Natural killer cell (primary cell): ENCODE measurements around the gene DTX3. TPM values are rescaled to one million over a fixed set of nuclear protein-coding genes. Genes with fewer than 3 reads are reported as not detected.
"Not testable (repeated sequence)": the region's sequence is repeated elsewhere in the genome, so short reads cannot be mapped to it uniquely, and the experiment has no call there.

Source experiments
- ATAC-seq, 3 donors: fragments of 150-1000 bp in 2 of 3; fragments of 200-7000 bp in 1 of 3; cut with Tn5 transposase; 1 replicate in 1 of 3; 2 replicates in 2 of 3; pipeline ENCODE4 v1.10.0; 2021; ENCODE audit warnings: mild to moderate bottlenecking in 2 of 3, moderate library complexity in 2 of 3
- DNase-seq, 2 donors: peaks; one replicate each; pipeline versions ENCODE4 v3.0.0 to v3.0.0-alpha.2; 2013 to 2021; ENCODE audit warnings: mixed read lengths in 1 of 2
- H3K27ac ChIP-seq: one replicate; pipeline ENCODE4 v1.5.1; 2013; ENCODE audit warnings: mild to moderate bottlenecking, low read length
- H3K27me3 ChIP-seq: one replicate; pipeline ENCODE4 v1.6.1; 2013; ENCODE audit warnings: low read length; ENCODE audit not compliant: control insufficient read depth, insufficient read depth
- H3K36me3 ChIP-seq: one replicate; pipeline ENCODE4 v1.6.1; 2013; ENCODE audit warnings: low read length; ENCODE audit not compliant: control insufficient read depth, insufficient read depth
- H3K4me1 ChIP-seq: one replicate; pipeline ENCODE4 v1.6.1; 2013; ENCODE audit warnings: low read length; ENCODE audit not compliant: control insufficient read depth, insufficient read depth
- H3K4me3 ChIP-seq: one replicate; pipeline ENCODE4 v1.5.1; 2013; ENCODE audit warnings: low read length
- H3K9me3 ChIP-seq: one replicate; pipeline ENCODE4 v1.6.1; 2013; ENCODE audit warnings: low read length; ENCODE audit not compliant: control insufficient read depth, insufficient read depth
- H3K27ac Mint-ChIP-seq, 2 donors: one replicate each; pipeline ENCODE4 v1.8.0; 2022; ENCODE audit warnings: mild to moderate bottlenecking in 2 of 2, mixed read lengths in 2 of 2, moderate library complexity in 1 of 2
- H3K27me3 Mint-ChIP-seq, 2 donors: one replicate each; pipeline ENCODE4 v1.8.0; 2022; ENCODE audit warnings: low read depth in 2 of 2, mixed read lengths in 2 of 2
- H3K36me3 Mint-ChIP-seq: one replicate; pipeline ENCODE4 v1.8.0; 2022; ENCODE audit warnings: mixed read lengths
- H3K4me1 Mint-ChIP-seq, 2 donors: one replicate each; pipeline ENCODE4 v1.8.0; 2022; ENCODE audit warnings: mixed read lengths in 2 of 2
- H3K4me3 Mint-ChIP-seq: one replicate; pipeline ENCODE4 v1.8.0; 2022; ENCODE audit warnings: mild to moderate bottlenecking, moderate library complexity, mixed read lengths
- H3K9me3 Mint-ChIP-seq, 2 donors: one replicate each; pipeline ENCODE4 v1.8.0; 2022; ENCODE audit warnings: mixed read lengths in 2 of 2
- CTCF ChIP-seq: fragments of 200-600 bp; IDR thresholded peaks from one replicate; pipeline ENCODE4 v1.8.0; 2022; ENCODE audit warnings: antibody characterized with exemption
- WGBS: methylation state at CpG from one replicate; pipeline ENCODE4 v1.1.7; 2013; ENCODE audit warnings: missing lambda C conversion rate; ENCODE audit not compliant: insufficient coverage; 5-methylcytosine and 5-hydroxymethylcytosine counted together
- intact Hi-C: fragments of 100-400 bp; cut with micrococcal nuclease; formaldehyde crosslinking; loops from one replicate; pipeline ENCODE4 v1.14.2; 2022
- total RNA-seq, 4 donors: library from RNA; stranded (reverse); fragments of 120-200 nt in 1 of 4; gene quantifications; one replicate each; pipeline versions ENCODE4 v1.2.3 to v1.2.4, GENCODE V29; 2013 to 2022

Gene DTX3
- total RNA-seq, 3 donors from 2014 or later (not counting 1 experiment from before 2014, with no cell fraction given): 65.1 to 81.1 (median 77.0) TPM

- Histone ChIP-seq H3K27ac (no peak overlapping the region), H3K9me3 (no peaks in the 10 kb centered on the region), H3K27me3 (no peaks in the 10 kb centered on the region), H3K36me3 (no peaks in the 10 kb centered on the region), H3K4me1 (no peaks in the 10 kb centered on the region), H3K4me3 (no peak overlapping the region)
- Mint-ChIP-seq H3K27ac (no peak overlapping the region), H3K4me3 (no peak overlapping the region), H3K36me3 (no peaks in the 10 kb centered on the region), H3K4me1 (no peaks in the 10 kb centered on the region), H3K27me3 (peaks cover 12 to 19% of the 10 kb centered on the region in 2 donors), H3K9me3 (no peaks in the 10 kb centered on the region)
- DNase-seq (no peak), ATAC-seq (no peak)
- no peak for TF ChIP-seq CTCF
- WGBS: 89% methylated on average over 6 of the region's 6 CpGs
- intact Hi-C loops: no loop called here
Observed at GRCh38 chr12:57568838-57569237, 35.8 kb upstream of the DTX3 start.

- no peaks in the 10 kb centered on the region for H3K4me1 ChIP-seq
- no peak overlapping the region for H3K4me3 ChIP-seq
- ATAC-seq (no peak), DNase-seq (no peak)
- peaks cover 2 to 9% of the 10 kb centered on the region in 2 donors for H3K27me3 Mint-ChIP-seq
- no peak overlapping the region for H3K27ac ChIP-seq
- H3K27ac Mint-ChIP-seq: no peak overlapping the region
- H3K27me3 ChIP-seq: no peaks in the 10 kb centered on the region
- H3K36me3 Mint-ChIP-seq: no peaks in the 10 kb centered on the region
- no peak for TF ChIP-seq CTCF
- H3K9me3 ChIP-seq: no peaks in the 10 kb centered on the region
- no peak overlapping the region for H3K4me3 Mint-ChIP-seq
- H3K36me3 ChIP-seq: no peaks in the 10 kb centered on the region
- 93% methylated on average over 16 of the region's 18 CpGs for WGBS
- no peaks in the 10 kb centered on the region for H3K9me3 Mint-ChIP-seq
- intact Hi-C loops: no loop called here
- no peaks in the 10 kb centered on the region for H3K4me1 Mint-ChIP-seq
Observed at GRCh38 chr12:57569858-57570257, 34.8 kb upstream of the DTX3 start.

- H3K9me3 ChIP-seq, H3K36me3 ChIP-seq, H3K27ac ChIP-seq, H3K4me1 ChIP-seq, H3K9me3 Mint-ChIP-seq, ATAC-seq, DNase-seq, H3K27ac Mint-ChIP-seq, H3K4me3 Mint-ChIP-seq, H3K4me1 Mint-ChIP-seq, intact Hi-C loops, H3K27me3 Mint-ChIP-seq, H3K27me3 ChIP-seq, H3K36me3 Mint-ChIP-seq, H3K4me3 ChIP-seq: not testable (repeated sequence)
- 90% methylated on average over 9 of the region's 13 CpGs for WGBS
Observed at GRCh38 chr12:57570438-57570837, 34.2 kb upstream of the DTX3 start.

- ATAC-seq (no peak), DNase-seq (no peak)
- Mint-ChIP-seq H3K36me3 (no peaks in the 10 kb centered on the region), H3K4me3 (no peak overlapping the region), H3K27ac (no peak overlapping the region), H3K9me3 (no peaks in the 10 kb centered on the region), H3K4me1 (no peaks in the 10 kb centered on the region), H3K27me3 (peaks cover 0 to 13% of the 10 kb centered on the region in 2 donors)
- Histone ChIP-seq H3K27me3 (no peaks in the 10 kb centered on the region), H3K4me3 (no peak overlapping the region), H3K27ac (no peak overlapping the region), H3K9me3 (no peaks in the 10 kb centered on the region), H3K4me1 (no peaks in the 10 kb centered on the region), H3K36me3 (no peaks in the 10 kb centered on the region)
- intact Hi-C loops: no loop called here
- TF ChIP-seq CTCF: no peak
- 94% methylated on average over 12 of the region's 12 CpGs for WGBS
Observed at GRCh38 chr12:57571926-57572762, 32.5 kb upstream of the DTX3 start.
